Stomach (tissue), 9 donors: ENCODE data around the gene GPC5. TPM values are rescaled to one million over a fixed set of nuclear protein-coding genes. Genes with fewer than 3 reads are reported as not detected.

Source experiments
- DNase-seq, 2 donors: peaks; one replicate each; pipeline versions ENCODE4 v3.0.0 to v3.0.0-alpha.2; 2013 to 2019
- H3K27ac ChIP-seq, 5 donors: fragments of 200-600 bp in 4 of 5; sonication (generic) in 4 of 5; one replicate each; pipeline ENCODE4 v1.5.1; 2013 to 2019; ENCODE audit warnings: mild to moderate bottlenecking in 1 of 5, moderate library complexity in 1 of 5
- H3K27me3 ChIP-seq, 3 donors: fragments of 200-600 bp; sonication (generic); one replicate each; pipeline ENCODE4 v1.5.1; 2017 to 2019; ENCODE audit warnings: mixed run types in 1 of 3
- H3K36me3 ChIP-seq, 4 donors: fragments of 200-600 bp; sonication (generic); 1 replicate in 3 of 4; 2 replicates in 1 of 4; pipeline ENCODE4 v1.5.1; 2016 to 2019
- H3K4me1 ChIP-seq, 4 donors: fragments of 200-600 bp; sonication (generic); one replicate each; pipeline ENCODE4 v1.5.1; 2016 to 2019
- H3K4me3 ChIP-seq, 4 donors: fragments of 200-600 bp; sonication (generic) in 3 of 4; one replicate each; pipeline ENCODE4 v1.5.1; 2016 to 2019; ENCODE audit warnings: mild to moderate bottlenecking in 1 of 4
- H3K9me3 ChIP-seq, 4 donors: fragments of 200-600 bp; sonication (generic); one replicate each; pipeline ENCODE4 v1.5.1; 2016 to 2019
- EP300 ChIP-seq: sonication (generic); formaldehyde crosslinking; IDR thresholded peaks from one replicate; pipeline ENCODE4 v1.6.1; 2017; ENCODE audit warnings: antibody characterized with exemption
- POLR2A ChIP-seq, 4 donors: fragments of 450-650 bp; IDR thresholded peaks; one replicate each; pipeline ENCODE4 v1.6.1; 2016; ENCODE audit warnings: antibody characterized with exemption in 4 of 4, control low read depth in 2 of 4, mild to moderate bottlenecking in 1 of 4, moderate library complexity in 1 of 4
- POLR2AphosphoS5 ChIP-seq, 3 donors: sonication (generic); formaldehyde crosslinking; IDR thresholded peaks; one replicate each; pipeline ENCODE4 v1.6.1; 2016; ENCODE audit warnings: antibody characterized with exemption in 3 of 3
- WGBS, 5 donors: extraction: QIAGEN DNeasy Blood & Tissue Kit in 3 of 5; methylation state at CpG; one replicate each; pipeline versions ENCODE4 v1.1.5 to v1.1.7; 2013 to 2018; 5-methylcytosine and 5-hydroxymethylcytosine counted together
- intact Hi-C: fragments of 100-400 bp; cut with DNase I; formaldehyde crosslinking; loops from one replicate; pipeline ENCODE4 v1.15.1; 2023; ENCODE audit warnings: low total_unique reads
- polyA plus RNA-seq, 3 donors: library from polyadenylated mRNA; stranded (reverse); fragments of 200-250 nt; gene quantifications; one replicate each; pipeline ENCODE4 v1.2.3, GENCODE V29; 2013
- total RNA-seq, 5 donors: library from RNA; depleted of rRNA; stranded (reverse); fragments of >200 nt; gene quantifications; one replicate each; pipeline versions ENCODE4 v1.1.0 to v1.2.3, GENCODE V29; 2014 to 2016
- TF ChIP-seq, protein P1 (sequence below), 7 experiments: fragments of 450-650 bp in 4 of 7; fragments of 200-600 bp in 3 of 7; sonication (generic) in 3 of 7; IDR thresholded peaks; one replicate each; pipeline ENCODE4 v1.5.1; 2016 to 2019; ENCODE audit warnings: antibody characterized with exemption in 7 of 7, control low read depth in 2 of 7, mild to moderate bottlenecking in 1 of 7
- donor health status: healthy with polysubstance abuse.
- donor health status: Bipolar disorder and iron deficiency.
- donor health status: healthy.

The GPC5 gene
- total and polyA plus RNA-seq, 8 donors, result 0.87 to 2.8 TPM; not detected in 6

DNA sequence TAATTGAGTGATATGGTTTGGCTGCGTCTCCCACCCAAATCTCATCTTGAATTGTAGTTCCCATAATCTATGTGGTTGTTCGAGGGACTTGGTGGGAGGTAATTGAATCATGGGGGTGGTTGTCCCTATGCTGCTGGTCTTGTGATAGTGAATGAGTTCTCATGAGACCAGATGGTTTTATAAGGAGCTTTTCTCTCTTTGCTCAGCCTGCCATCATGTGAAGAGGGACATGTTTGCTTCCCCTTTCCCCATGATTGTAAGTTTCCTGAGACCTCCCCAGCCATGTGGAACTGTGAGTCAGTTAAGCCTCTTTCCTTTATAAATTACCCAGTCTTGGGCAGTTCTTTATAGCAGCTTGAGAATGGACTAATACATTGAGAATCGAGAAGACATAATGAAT is 480.1 kb downstream of the GPC5 start:
- H3K27me3 ChIP-seq, result no peaks in the 10 kb centered on the region
- no peaks in the 10 kb centered on the region for H3K9me3 ChIP-seq
- no peak for DNase-seq
- no peaks in the 10 kb centered on the region for H3K4me1 ChIP-seq
- no peak overlapping the region for H3K4me3 ChIP-seq
- H3K36me3 ChIP-seq, result no peaks in the 10 kb centered on the region
- WGBS, 5 donors, result 62 to 82% (median 70%) methylated on average over 3 of the region's 3 CpGs
- TF ChIP-seq, protein P1, sequence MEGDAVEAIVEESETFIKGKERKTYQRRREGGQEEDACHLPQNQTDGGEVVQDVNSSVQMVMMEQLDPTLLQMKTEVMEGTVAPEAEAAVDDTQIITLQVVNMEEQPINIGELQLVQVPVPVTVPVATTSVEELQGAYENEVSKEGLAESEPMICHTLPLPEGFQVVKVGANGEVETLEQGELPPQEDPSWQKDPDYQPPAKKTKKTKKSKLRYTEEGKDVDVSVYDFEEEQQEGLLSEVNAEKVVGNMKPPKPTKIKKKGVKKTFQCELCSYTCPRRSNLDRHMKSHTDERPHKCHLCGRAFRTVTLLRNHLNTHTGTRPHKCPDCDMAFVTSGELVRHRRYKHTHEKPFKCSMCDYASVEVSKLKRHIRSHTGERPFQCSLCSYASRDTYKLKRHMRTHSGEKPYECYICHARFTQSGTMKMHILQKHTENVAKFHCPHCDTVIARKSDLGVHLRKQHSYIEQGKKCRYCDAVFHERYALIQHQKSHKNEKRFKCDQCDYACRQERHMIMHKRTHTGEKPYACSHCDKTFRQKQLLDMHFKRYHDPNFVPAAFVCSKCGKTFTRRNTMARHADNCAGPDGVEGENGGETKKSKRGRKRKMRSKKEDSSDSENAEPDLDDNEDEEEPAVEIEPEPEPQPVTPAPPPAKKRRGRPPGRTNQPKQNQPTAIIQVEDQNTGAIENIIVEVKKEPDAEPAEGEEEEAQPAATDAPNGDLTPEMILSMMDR (IDR thresholded peaks at IDR 0.05), result no peak
- TF ChIP-seq POLR2A (IDR thresholded peaks at IDR 0.05) (no peak), EP300 (no peak), POLR2AphosphoS5 (IDR thresholded peaks at IDR 0.05) (no peak)
- H3K27ac ChIP-seq, result no peak overlapping the region
- intact Hi-C loops, result no loop called here

DNA sequence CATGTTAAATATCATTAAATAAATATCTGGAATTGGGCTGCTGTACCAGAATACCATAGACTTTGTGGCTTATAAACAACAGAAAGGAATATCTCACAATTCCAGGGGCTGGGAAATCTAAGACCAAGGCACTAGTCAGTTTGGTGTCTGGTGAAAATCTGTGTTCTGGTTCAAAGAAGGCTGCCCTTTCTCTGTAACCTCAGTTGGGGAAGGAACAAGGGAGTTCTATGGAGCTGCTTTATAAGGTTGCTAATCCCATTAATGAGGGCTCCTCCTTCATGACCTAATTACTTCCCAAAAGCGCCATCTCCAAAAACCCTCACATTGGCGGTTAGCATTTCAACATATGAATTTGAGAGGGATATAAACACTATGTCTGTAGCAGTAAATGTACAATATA is 480.9 kb downstream of the GPC5 start:
- intact Hi-C loops, result no loop called here
- no peak overlapping the region for H3K4me3 ChIP-seq
- H3K4me1 ChIP-seq, result no peaks in the 10 kb centered on the region
- H3K36me3 ChIP-seq, result no peaks in the 10 kb centered on the region
- H3K27ac ChIP-seq, result no peak overlapping the region
- TF ChIP-seq POLR2AphosphoS5 (IDR thresholded peaks at IDR 0.05), result no peak
- no peak for TF ChIP-seq POLR2A (IDR thresholded peaks at IDR 0.05)
- TF ChIP-seq, protein P1 (IDR thresholded peaks at IDR 0.05), result no peak
- TF ChIP-seq EP300, result no peak
- WGBS, 5 donors, result 92 to 97% (median 95%) methylated on average over 2 of the region's 2 CpGs
- no peaks in the 10 kb centered on the region for H3K9me3 ChIP-seq
- no peak for DNase-seq
- no peaks in the 10 kb centered on the region for H3K27me3 ChIP-seq

DNA sequence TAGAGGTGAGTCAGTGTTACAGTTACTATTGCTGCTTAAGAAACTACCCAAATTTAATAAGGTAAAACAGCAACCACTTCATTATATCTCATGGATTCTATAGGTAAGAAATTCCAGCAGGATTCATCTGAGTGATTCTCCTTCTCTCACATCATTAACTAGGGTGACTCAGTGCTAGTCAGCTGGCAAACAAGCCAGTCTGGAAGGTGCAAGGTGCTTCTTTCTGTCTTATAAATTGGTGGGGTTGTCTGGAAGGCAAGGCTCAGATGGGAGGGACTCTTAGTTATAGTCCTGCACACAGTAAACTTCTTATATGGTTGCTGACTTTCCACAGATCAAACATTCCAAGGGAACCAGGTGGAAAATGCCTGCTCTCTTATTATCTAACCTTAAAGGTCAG is 484.5 kb downstream of the GPC5 start:
- H3K27ac ChIP-seq, result no peak overlapping the region
- H3K9me3 ChIP-seq, result peaks cover 0 to 15% (median 0%) of the 10 kb centered on the region in 4 donors
- no peak for TF ChIP-seq EP300
- TF ChIP-seq, protein P1 (IDR thresholded peaks at IDR 0.05), result no peak
- TF ChIP-seq POLR2AphosphoS5 (IDR thresholded peaks at IDR 0.05), result no peak
- TF ChIP-seq POLR2A (IDR thresholded peaks at IDR 0.05), result no peak
- DNase-seq, result no peak
- no peaks in the 10 kb centered on the region for H3K36me3 ChIP-seq
- H3K4me1 ChIP-seq, result no peaks in the 10 kb centered on the region
- no peaks in the 10 kb centered on the region for H3K27me3 ChIP-seq
- no peak overlapping the region for H3K4me3 ChIP-seq
- intact Hi-C loops, result no loop called here

DNA sequence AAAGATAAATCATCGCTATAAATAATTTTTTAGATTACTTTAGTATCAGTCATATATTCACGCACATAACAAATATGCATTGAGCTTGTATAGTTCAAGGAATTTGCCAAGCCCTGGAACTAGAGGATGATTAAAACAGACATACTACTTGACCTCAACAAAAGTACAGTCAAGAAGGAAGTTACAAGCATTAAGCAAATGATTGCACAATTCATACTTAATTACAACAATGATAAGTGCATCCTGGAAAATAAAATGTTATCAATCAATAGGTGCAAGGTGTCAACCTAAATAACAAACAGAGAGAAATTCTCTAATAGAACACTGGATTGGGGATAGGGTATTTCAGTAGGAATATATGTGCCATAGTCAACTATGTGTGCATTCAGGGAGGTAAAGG is 491.2 kb downstream of the GPC5 start:
- WGBS, 5 donors, result 86 to 97% (median 93%) methylated on average over 2 of the region's 2 CpGs
- Histone ChIP-seq H3K9me3 (peaks cover 0 to 33% (median 0%) of the 10 kb centered on the region in 4 donors), H3K4me1 (no peaks in the 10 kb centered on the region), H3K27me3 (no peaks in the 10 kb centered on the region), H3K27ac (no peak overlapping the region), H3K36me3 (no peaks in the 10 kb centered on the region), H3K4me3 (no peak overlapping the region)
- intact Hi-C loops, result no loop called here
- DNase-seq, result no peak
- TF ChIP-seq, protein P1 (IDR thresholded peaks at IDR 0.05), result no peak
- TF ChIP-seq EP300 (no peak), POLR2A (IDR thresholded peaks at IDR 0.05) (no peak), POLR2AphosphoS5 (IDR thresholded peaks at IDR 0.05) (no peak)
